Measurements from ENCODE around the gene CLSTN2. TPM values are rescaled to one million over a fixed set of nuclear protein-coding genes. Genes with fewer than 3 reads are reported as not detected.

The CLSTN2 gene
- total and polyA plus RNA-seq, 2 of the 8 experiments (the other 6 are each of a cell fraction or from before 2014, with no cell fraction given) = 0.39 to 0.52 TPM

DNA sequence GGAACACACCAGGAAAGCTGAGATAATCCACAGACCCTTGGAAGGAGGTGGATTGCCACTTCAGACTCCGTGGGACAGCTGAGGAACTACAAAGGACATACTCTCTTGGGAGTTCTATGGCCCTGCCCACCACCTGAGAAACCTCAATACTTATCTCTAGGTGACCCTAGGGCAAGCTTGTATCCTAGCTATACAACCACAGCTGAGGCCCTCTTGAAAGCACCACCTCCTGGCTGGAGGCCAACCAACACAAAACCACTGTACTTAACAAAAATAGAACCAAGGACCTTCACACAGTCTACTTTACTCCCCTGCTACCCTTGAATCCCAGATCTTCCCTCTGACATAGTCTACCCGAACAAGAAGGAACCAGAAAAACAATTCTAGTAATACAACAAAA is 682.1 kb downstream of the CLSTN2 start:
- H3K79me2 ChIP-seq (ENCODE audit: control insufficient read depth in 1 of 2, insufficient read depth in 2 of 2, low read length in 2 of 2) = no peaks in the 10 kb centered on the region
- no peaks in the 10 kb centered on the region for H3K9me3 ChIP-seq (ENCODE audit: insufficient read depth in 2 of 2, low read depth in 1 of 2, low read length in 1 of 2)
- H3K56ac ChIP-seq (replicated peaks; ENCODE audit: insufficient read length, low read depth, low read length) = no peak overlapping the region
- H2BK20ac ChIP-seq (ENCODE audit: low read length) = no peak overlapping the region
- no peak overlapping the region for H2BK120ac ChIP-seq (replicated peaks; ENCODE audit: low read depth, low read length)
- no peaks in the 10 kb centered on the region for H3K36me3 ChIP-seq (ENCODE audit: control insufficient read depth in 2 of 4, insufficient read depth in 4 of 4, low read length in 3 of 4)
- no peaks in the 10 kb centered on the region for H3K27me3 ChIP-seq (replicated peaks in 1 of 4; ENCODE audit: control insufficient read depth in 3 of 4, extremely low read depth in 1 of 4, insufficient read depth in 3 of 4, low read length in 3 of 4)
- no peak overlapping the region for H2BK12ac ChIP-seq (ENCODE audit: low read depth, low read length)
- no peaks in the 10 kb centered on the region for H3K4me1 ChIP-seq (replicated peaks in 1 of 4; ENCODE audit: control insufficient read depth in 3 of 4, insufficient read depth in 4 of 4, low read length in 3 of 4)
- H4K5ac ChIP-seq (ENCODE audit: insufficient read length, low read depth, low read length) = no peak overlapping the region
- no peak overlapping the region for H3K4ac ChIP-seq (replicated peaks; ENCODE audit: insufficient read length, low read depth, low read length)
- DNase-seq (ENCODE audit: low read depth in 1 of 2, low spot score in 2 of 2) = no peak
- H3K23ac ChIP-seq (ENCODE audit: insufficient read length) = no peak overlapping the region
- H3K14ac ChIP-seq (ENCODE audit: insufficient read length) = no peak overlapping the region
- H3K4me3 ChIP-seq (ENCODE audit: extremely low read depth in 1 of 4, insufficient read depth in 2 of 4, low read depth in 3 of 4, low read length in 4 of 4) = no peak overlapping the region
- no peak for FAIRE-seq
- POLR2A ChIA-PET (ENCODE audit: partially characterized antibody) = no interaction called here
- CTCF ChIA-PET (ENCODE audit: partially characterized antibody) = interaction anchor here (0.7 kb wide), 1 partner anchor 108 kb away, joined by 3 read pairs; no protein-coding TSS in a partner anchor
- no peak overlapping the region for H4K91ac ChIP-seq (replicated peaks; ENCODE audit: insufficient read length, low read length)
- H3K4me2 ChIP-seq (ENCODE audit: insufficient read depth in 1 of 2, low read depth in 2 of 2, low read length in 2 of 2) = no peak overlapping the region
- 96% methylated on average over 2 of the region's 2 CpGs; no CpG with 5 or more reads in 1 of the 2 experiments for WGBS, 2 experiments (ENCODE audit: extremely low coverage in 1 of 2, insufficient coverage in 1 of 2, insufficient read length in 1 of 2, insufficient replicate concordance in 2 of 2, low coverage in 1 of 2, low lambda C conversion rate in 2 of 2, missing lambda C conversion rate in 1 of 2)
- no peak overlapping the region for H2AK5ac ChIP-seq (ENCODE audit: low read depth, low read length)
- H2AFZ ChIP-seq (ENCODE audit: low read length) = no peak overlapping the region
- H2BK15ac ChIP-seq (ENCODE audit: low read length) = no peak overlapping the region
- H3K27ac ChIP-seq (ENCODE audit: low read depth, low read length) = no peak overlapping the region
- H2BK5ac ChIP-seq (ENCODE audit: low read depth, low read length) = no peak overlapping the region
- H3K18ac ChIP-seq (ENCODE audit: extremely low read depth, low read length) = no peak overlapping the region
- no peak overlapping the region for H4K8ac ChIP-seq (ENCODE audit: extremely low read depth, insufficient read depth, low read length)
- H4K20me1 ChIP-seq (replicated peaks in 1 of 2; ENCODE audit: control insufficient read depth in 1 of 2, insufficient read depth in 2 of 2, low read length in 2 of 2) = no peaks in the 10 kb centered on the region
- H3K9ac ChIP-seq (replicated peaks in 1 of 4; ENCODE audit: extremely low read depth in 1 of 4, low read depth in 3 of 4, low read length in 3 of 4) = no peak overlapping the region
- TF ChIP-seq NRF1 (IDR thresholded peaks at IDR 0.05; ENCODE audit: low read depth, low read length) (no peak), KDM5A (IDR thresholded peaks at IDR 0.05; ENCODE audit: low read length) (no peak), CEBPB (IDR thresholded peaks at IDR 0.05; ENCODE audit: low read depth, low read length) (no peak), SIX5 (IDR thresholded peaks at IDR 0.05; ENCODE audit: low read depth, low read length) (no peak)
- H3K79me1 ChIP-seq (ENCODE audit: low read depth, low read length) = no peaks in the 10 kb centered on the region
- H3K23me2 ChIP-seq (ENCODE audit: low read depth, low read length) = no peaks in the 10 kb centered on the region

Measured in H1 (cell line).